NCI-H510A (cell line): ENCODE data around the gene ERGIC1.
"Not testable (repeated sequence)": the region's sequence is repeated elsewhere in the genome, so short reads cannot be mapped to it uniquely, and the experiment has no call there.

Experiments
- DNase-seq: peaks from one replicate; lab custom pipeline; 2025; lab: John Stamatoyannopoulos, UW

Gene ERGIC1

GRCh38 chr5:172801179-172801671 lies 32.8 kb upstream of the ERGIC1 start:
- no peak for DNase-seq

- no peak for DNase-seq
These were observed 31.9 kb upstream of the ERGIC1 start for GRCh38 chr5:172802112-172802511.

DNA sequence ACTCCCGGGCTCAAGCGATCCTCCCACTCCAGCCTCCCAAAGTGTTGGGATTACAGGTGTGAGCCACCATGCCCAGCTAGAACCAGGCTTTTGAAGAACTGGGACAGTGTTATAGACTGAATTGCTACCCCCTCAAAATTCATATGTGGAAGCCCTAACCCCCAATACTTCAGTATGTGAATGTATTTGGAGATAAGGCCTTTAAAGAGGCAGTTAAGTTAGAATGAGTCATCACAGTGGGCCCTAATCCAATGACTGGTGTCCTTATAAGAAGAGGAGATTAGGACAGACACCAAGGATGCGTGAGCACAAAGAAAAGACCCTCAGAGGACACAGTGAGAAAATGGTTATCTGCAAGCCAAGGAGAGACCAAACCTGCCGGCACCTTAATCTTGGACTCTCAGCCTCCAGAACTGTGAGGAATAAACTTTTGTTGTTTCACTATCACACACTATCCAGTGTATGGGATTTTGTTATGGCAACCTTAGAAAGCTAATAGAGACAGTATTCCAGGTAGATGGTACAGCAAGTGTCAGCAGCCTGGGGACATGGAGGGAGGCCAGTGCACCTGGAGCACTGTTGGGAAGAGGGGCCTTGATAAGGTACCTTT lies 31.4 kb upstream of the ERGIC1 start:
- no peak for DNase-seq

- DNase-seq, result no peak
These were observed 28.9 kb upstream of the ERGIC1 start for GRCh38 chr5:172805018-172805683.

DNA sequence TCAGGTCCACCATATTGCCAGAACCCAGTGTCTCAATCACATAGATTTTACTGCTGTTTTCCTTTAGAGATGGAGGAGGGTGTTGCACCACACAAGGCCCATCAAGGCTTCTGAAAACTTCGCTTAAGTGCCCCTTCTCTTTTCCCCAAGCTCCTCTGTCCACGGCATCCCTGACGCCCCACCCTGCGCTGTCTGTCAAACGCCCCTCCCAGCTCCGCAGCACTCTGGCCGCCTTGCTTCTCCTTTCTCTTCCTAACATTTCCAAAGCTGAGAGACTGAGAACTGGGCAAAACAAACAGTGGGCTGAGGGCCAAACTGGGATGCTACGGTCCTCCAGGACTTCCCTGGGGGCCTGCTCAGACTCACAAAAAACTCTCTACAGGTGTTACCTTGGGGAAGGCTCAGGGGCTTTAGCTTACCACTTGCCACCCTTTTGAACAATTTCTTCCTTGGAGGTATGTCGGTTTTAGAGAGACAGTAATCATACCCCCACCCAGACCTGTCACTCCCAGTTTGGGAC lies 28.3 kb upstream of the ERGIC1 start:
- no peak for DNase-seq

DNA sequence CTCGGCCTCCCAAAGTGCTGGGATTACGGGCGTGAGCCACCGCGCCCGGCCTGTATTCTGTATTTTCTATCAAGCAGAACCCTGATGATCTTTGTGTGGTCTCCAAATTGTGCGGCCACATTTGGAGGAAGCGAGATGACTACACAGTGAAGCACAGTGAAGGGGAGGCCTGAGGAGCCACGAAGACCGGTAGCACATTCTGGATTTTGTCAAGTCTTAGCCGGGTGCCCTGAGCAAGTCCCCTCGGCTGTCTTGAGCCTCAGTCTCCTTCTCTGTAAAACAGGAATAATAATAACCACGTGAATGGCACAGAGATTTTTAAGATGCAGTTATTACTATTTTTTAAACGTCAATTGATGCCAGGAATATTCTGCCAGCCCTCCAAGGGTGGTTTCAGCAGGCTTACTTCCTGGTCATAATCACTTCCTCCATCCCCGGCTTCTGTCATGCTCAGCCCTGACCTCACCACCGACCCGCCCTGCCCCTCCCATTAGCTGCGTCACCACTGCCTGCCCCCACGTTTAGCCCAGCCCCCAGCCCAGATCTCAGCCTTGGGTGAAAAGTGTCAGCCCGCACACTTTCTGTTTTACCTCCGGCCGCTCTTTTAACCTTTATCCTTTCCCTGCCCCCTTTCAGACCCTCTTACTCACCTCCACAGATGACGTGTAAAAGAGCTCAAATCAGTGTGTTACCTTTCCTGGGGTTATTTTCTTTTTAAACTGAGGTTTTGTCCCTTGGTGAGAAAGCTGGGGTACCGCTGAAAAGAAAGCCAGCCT lies 27.0 kb upstream of the ERGIC1 start:
- no peak for DNase-seq

GRCh38 chr5:172807766-172808311 lies 26.2 kb upstream of the ERGIC1 start:
- no peak for DNase-seq

DNA sequence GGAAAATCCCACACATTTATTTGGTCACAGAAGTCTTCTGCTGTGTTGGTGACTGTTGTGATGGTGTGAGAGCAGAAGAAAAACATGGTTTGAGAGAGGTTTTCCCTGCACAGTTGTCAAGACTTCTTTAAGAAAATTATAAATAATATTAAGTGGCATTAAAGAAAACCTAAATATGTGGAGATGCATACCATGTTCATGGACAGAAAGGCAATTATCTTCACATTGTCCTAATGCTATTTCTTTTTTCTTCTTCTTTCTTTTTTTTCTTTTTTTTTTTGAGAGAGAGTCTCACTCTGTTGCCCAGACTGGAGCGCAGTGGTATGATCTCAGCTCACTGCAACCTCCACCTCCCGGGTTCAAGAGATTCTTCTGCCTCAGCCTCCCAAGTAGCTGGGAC lies 24.3 kb upstream of the ERGIC1 start:
- DNase-seq, result no peak

DNA sequence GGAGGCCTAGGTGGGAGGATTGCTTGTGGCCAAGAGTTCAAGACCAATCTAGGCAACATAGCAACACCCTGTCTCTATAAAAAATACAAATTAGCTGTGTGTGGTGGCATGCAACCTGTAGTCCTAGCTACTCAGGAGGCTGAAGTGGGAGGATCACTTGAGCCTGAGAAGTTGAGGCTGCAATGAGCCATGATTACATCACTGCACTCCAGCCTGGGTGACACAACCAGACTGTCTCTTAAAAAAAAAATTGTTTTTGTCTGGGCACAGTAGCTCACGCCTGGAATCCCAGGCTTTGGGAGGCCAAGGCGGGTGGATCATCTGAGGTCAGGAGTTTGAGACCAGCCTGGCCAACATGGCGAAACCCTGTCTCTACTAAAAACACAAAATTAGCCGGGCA lies 23.1 kb upstream of the ERGIC1 start:
- DNase-seq, result not testable (repeated sequence)

DNA sequence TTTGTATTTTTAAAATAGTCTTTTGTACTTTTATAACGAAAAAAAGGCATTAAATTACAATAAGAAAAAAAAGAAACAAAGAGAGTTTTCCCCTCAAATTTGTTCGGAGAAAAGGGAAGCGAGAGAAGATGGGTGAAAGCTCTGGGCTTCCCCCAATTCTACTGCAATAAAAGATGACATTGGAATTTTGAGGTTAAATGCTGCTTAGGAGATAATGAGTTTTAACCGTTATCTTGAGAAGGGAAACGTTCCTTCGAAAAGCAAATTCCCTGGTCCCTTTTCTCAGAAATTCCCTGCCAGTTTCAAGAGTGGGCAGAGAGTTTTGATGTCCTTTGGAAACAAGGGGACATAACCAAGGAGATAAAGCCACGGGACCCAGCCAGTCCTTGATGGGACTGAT lies 18.4 kb upstream of the ERGIC1 start:
- DNase-seq, result no peak

GRCh38 chr5:172816925-172817562 lies 17.0 kb upstream of the ERGIC1 start:
- DNase-seq, result no peak

- DNase-seq, result no peak
These were observed 16.4 kb upstream of the ERGIC1 start for GRCh38 chr5:172817664-172818063.

GRCh38 chr5:172818081-172818480 lies 16.0 kb upstream of the ERGIC1 start:
- no peak for DNase-seq

DNA sequence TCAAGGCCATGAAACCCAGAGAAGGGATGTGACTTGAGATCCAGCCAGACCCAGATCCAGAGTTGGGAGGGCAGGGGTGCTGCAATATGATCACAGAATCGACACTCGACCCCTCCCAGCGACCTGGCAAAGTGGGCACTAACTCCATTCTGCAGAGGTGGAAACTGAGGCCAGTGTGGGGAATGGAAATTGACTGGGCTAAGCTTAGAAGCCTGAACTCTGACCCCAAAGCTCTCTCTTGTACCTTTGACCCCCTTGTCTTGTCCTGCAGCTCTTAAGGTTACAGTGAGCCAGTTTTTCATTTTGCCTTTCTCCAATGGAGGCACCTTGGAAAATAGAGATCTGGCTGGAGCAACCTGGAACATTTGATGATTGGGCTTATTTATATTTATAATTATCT lies 14.5 kb upstream of the ERGIC1 start:
- DNase-seq, result no peak

GRCh38 chr5:172820046-172820767 lies 13.8 kb upstream of the ERGIC1 start:
- DNase-seq, result no peak

DNA sequence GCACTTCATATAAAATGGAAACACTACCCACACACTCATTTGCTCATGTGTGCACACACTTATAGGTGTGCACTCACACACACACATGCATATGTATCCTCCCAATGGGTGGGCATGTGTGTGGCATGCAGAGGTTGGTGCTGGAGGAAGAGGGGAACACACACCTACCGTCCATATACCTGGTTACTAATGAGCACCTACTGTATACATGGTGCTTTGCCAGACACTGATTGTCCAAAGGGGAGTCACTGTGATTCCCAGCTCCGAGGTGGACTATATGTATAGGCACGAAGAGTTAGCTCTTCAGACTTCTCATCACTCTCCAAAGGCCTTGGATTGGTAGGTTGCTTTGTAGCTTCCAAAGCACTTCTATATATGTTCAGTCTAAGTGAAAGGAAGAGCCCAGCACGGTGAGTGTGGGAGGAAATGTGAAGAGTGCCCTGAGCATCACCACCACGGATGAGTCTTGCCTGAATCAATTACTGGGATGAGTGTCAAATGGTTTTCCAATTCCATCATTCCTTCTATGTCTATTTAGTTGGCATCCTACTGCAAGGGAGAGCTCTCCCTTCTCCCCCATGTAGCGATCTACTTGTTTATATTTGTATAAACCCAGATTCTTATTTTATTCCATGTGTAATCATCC lies 12.6 kb upstream of the ERGIC1 start:
- no peak for DNase-seq

GRCh38 chr5:172823840-172824362 lies 10.2 kb upstream of the ERGIC1 start:
- no peak for DNase-seq

- no peak for DNase-seq
These were observed 8.3 kb upstream of the ERGIC1 start for GRCh38 chr5:172825610-172826204.

DNA sequence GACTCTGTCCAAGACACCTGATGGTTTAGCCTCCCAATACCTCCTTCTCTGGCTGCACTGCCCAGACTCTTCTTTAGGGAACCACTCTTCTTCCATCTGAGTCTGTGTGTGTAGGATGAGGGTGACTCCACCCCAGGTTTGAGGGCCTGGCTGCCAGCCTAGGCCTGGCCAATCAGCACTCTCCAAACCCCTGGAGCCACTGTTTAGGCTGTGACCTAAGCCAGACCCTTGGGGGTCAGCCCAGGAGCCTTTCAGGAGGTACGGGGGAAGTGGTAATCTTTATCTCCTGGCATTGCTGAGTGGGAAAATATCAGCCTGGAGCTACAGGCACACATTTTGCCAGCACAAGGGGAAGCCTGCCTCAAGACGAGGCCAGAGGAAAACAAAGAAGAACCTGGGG lies 6.2 kb upstream of the ERGIC1 start:
- no peak for DNase-seq

- DNase-seq, result no peak
These were observed 5.1 kb upstream of the ERGIC1 start for GRCh38 chr5:172828911-172829431.
